Brain microvascular endothelial cell (primary cell): Measurements from ENCODE around the gene TSSC4.

Experiments
- DNase-seq: peaks from one replicate; pipeline ENCODE4 v3.0.0-alpha.2; 2020
- H3K27ac ChIP-seq: fragments of 250-450 bp; sonication (Bioruptor Pico); 2 replicates; pipeline ENCODE4 v1.5.1; 2020; ENCODE audit warnings: mild to moderate bottlenecking, moderate library complexity
- H3K27me3 ChIP-seq: fragments of 250-450 bp; sonication (Bioruptor Pico); replicated peaks from 2 replicates; pipeline ENCODE4 v1.5.1; 2020; ENCODE audit warnings: mild to moderate bottlenecking
- H3K36me3 ChIP-seq: fragments of 250-450 bp; sonication (Bioruptor Pico); replicated peaks from 2 replicates; pipeline ENCODE4 v1.5.1; 2020; ENCODE audit warnings: mild to moderate bottlenecking
- H3K4me3 ChIP-seq: 2 replicates; pipeline ENCODE4 v1.5.1; 2011; ENCODE audit warnings: low read depth, mild to moderate bottlenecking, control low read depth, low read length, moderate library complexity
- in situ Hi-C: cut with HindIII; loops from 2 replicates; pipeline ENCODE4 v1.10.0; 2017; ENCODE audit warnings: low sequenced_read_pairs, low pct_ligation_motif_present
- TF ChIP-seq, protein P1 (sequence below): IDR thresholded peaks from 2 replicates; pipeline ENCODE4 v1.5.1; 2011; ENCODE audit warnings: low read depth, mild to moderate bottlenecking, moderate library complexity, low read length, control low read depth, inconsistent platforms; ENCODE audit errors: missing control alignments

Gene TSSC4

GRCh38 chr11:2415171-2415570, 14.6 kb downstream of the TSSC4 start:
- TF ChIP-seq, protein P1, sequence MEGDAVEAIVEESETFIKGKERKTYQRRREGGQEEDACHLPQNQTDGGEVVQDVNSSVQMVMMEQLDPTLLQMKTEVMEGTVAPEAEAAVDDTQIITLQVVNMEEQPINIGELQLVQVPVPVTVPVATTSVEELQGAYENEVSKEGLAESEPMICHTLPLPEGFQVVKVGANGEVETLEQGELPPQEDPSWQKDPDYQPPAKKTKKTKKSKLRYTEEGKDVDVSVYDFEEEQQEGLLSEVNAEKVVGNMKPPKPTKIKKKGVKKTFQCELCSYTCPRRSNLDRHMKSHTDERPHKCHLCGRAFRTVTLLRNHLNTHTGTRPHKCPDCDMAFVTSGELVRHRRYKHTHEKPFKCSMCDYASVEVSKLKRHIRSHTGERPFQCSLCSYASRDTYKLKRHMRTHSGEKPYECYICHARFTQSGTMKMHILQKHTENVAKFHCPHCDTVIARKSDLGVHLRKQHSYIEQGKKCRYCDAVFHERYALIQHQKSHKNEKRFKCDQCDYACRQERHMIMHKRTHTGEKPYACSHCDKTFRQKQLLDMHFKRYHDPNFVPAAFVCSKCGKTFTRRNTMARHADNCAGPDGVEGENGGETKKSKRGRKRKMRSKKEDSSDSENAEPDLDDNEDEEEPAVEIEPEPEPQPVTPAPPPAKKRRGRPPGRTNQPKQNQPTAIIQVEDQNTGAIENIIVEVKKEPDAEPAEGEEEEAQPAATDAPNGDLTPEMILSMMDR: no peak
- H3K27me3 ChIP-seq: no peaks in the 10 kb centered on the region
- H3K36me3 ChIP-seq: no peaks in the 10 kb centered on the region
- DNase-seq: no peak
- no peak overlapping the region for H3K4me3 ChIP-seq
- no peak overlapping the region for H3K27ac ChIP-seq
- in situ Hi-C loops: no loop called here

GRCh38 chr11:2415601-2416380, 15.2 kb downstream of the TSSC4 start:
- Histone ChIP-seq H3K4me3 (no peak overlapping the region), H3K27me3 (no peaks in the 10 kb centered on the region), H3K27ac (no peak overlapping the region), H3K36me3 (no peaks in the 10 kb centered on the region)
- no peak for DNase-seq
- TF ChIP-seq, protein P1: no peak
- in situ Hi-C loops: no loop called here

GRCh38 chr11:2416765-2417164, 16.2 kb downstream of the TSSC4 start:
- Histone ChIP-seq H3K36me3 (no peaks in the 10 kb centered on the region), H3K27ac (no peak overlapping the region), H3K27me3 (no peaks in the 10 kb centered on the region), H3K4me3 (no peak overlapping the region)
- no peak for DNase-seq
- in situ Hi-C loops: no loop called here
- TF ChIP-seq, protein P1: no peak

DNA sequence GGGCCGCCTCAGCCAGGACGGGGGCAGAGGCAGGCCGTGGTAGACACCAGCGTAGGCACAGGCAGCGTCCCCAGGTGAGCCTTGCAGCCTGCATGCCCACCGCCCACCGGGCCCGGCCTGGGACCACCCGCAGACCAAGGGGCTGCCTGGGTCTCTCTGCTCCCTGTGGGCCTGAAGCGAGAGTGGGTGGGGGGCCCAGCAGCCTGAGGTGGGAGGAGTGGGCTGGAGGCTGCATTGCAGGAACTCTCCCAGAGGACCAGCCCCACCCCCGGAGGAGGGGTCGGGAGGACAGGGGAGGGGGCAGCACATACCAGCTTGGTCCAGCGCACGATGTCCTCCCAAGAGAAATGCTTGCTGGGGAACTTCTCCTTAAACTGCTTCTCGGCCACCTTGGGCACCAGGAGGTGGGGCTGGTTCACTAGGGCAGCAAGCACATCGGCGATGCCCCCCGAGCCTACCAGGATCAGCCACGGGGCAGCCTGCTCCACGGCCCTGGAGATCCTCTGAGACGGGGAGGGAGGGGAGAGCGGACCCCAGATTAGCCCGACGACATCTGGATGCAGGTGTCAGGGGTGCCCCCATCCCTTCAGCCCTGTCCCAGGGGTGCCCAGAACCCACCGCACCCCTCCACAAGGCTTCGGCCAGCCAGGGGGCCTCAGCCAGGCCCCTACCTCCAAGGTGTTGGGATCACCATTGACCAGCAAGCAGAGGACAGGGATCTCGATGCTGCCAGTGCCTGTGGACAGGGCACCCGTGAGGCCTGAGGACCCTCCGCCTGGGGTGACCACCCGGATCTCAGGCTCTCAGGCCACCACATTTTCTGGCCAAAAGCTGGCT, 17.5 kb downstream of the TSSC4 start:
- Histone ChIP-seq H3K4me3 (no peak overlapping the region), H3K27ac (no peak overlapping the region), H3K36me3 (no peaks in the 10 kb centered on the region), H3K27me3 (no peaks in the 10 kb centered on the region)
- in situ Hi-C loops: no loop called here
- TF ChIP-seq, protein P1: no peak
- no peak for DNase-seq

DNA sequence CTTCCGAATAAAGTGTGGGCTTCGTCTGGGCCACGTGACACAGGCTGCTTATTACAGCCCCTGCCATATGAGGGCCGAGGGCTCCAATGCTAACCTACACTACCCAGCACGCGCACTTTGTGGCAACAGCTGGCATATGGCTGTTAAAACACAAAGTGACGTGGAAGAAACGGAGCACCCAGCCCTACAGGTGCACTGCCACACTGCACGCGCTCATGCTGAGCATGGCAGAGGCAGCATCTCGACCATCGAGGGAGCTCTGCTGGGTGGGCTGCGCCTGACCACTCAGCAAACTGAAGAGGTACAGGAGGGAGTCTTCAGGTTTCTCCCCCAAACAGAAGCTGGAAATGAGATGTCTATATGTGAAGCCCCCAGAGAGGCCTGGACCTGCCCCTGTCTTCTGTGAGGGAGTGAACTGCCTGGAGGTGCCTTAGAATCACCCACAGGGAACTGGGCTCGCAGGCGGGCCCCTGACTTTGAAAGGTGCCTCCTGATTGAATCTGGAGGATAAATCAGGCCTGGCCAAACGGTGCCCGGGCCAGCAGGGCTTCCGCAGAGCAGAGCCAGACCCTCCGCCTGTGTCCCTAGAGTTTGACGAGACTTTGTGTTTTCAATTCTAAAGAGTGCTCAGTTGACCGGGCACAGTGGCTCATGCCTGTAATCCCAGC, 18.3 kb downstream of the TSSC4 start:
- in situ Hi-C loops: no loop called here
- no peak for DNase-seq
- H3K27ac ChIP-seq: no peak overlapping the region
- H3K36me3 ChIP-seq: no peaks in the 10 kb centered on the region
- H3K27me3 ChIP-seq: no peaks in the 10 kb centered on the region
- no peak overlapping the region for H3K4me3 ChIP-seq
- TF ChIP-seq, protein P1: no peak
